GM19452 (cell line): ENCODE results near the gene EPHB2.

Source experiments
- ATAC-seq: cut with Tn5 transposase; IDR thresholded peaks from one replicate; pipeline ENCODE4 v1.9.1; 2021; ENCODE audit not compliant: unreplicated experiment

The EPHB2 gene

GRCh38 chr1:22852144-22852655, 141.6 kb downstream of the EPHB2 start:
- no peak for ATAC-seq

GRCh38 chr1:22853651-22854185, 143.1 kb downstream of the EPHB2 start:
- ATAC-seq = no peak

DNA sequence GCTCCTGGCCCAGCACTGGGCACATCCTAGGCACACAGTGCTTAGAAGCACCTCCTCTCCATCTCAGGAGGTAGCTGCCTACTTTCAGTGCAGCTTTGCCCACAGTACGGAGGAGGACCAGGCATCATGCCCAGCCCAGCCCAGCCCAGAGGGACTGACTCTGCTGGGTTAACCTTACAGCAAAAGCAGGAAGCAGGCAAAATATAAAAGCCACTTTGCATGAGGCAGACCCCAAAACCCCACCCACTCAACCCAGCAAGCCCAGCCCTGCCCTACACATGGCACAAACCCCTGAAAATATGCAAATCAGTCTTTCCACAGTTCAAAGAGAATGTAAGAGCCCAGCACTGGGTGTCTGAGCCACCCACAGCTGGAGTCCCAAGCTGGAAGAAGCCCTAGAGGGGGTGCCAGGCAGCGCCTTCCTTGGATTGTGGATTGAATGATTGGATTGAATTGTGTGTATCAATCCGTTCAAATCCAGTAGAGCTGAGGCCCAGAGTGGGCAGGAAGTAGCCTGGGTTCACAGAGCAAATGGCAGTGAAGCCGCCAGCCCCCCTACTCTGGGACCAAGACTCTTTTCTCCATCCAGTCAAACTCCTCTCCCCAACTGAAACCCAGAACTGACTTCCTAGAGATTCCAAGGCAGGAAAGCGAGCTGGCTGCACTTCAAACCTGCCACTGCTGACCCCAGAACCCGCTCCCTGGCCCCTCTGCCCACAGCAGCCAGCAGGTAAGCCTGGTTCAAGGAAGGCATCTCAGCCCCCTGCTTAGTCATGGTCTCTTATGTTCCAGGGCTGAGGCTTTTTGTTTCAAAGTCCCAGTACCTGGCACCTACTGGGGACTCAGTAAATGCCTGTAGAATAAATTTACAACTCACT, 144.3 kb downstream of the EPHB2 start:
- ATAC-seq = peak; percentile 48

GRCh38 chr1:22855668-22856606, 145.3 kb downstream of the EPHB2 start:
- no peak for ATAC-seq

DNA sequence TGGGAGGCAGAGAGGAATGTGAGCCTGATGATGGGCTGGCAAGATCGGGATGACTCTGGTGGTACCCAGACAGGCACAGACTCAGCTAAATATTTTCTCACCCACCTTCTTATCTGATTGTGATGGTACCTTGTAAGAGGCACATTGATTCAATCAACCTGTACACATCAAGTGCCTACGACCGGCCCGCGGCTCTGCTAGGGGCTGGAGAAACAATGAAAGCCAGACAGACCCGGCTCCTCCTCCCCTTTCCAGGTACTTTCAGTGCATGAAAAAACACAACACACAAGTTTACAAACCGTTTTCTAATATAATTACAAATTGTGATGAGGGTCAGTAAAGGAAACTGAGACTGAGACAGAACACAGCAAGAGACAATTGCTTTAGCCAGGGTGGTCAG, 147.0 kb downstream of the EPHB2 start:
- ATAC-seq = no peak

- no peak for ATAC-seq
Measured at GRCh38 chr1:22860414-22860800, 149.8 kb downstream of the EPHB2 start.

- ATAC-seq = no peak
Measured at GRCh38 chr1:22860883-22861385, 150.3 kb downstream of the EPHB2 start.

DNA sequence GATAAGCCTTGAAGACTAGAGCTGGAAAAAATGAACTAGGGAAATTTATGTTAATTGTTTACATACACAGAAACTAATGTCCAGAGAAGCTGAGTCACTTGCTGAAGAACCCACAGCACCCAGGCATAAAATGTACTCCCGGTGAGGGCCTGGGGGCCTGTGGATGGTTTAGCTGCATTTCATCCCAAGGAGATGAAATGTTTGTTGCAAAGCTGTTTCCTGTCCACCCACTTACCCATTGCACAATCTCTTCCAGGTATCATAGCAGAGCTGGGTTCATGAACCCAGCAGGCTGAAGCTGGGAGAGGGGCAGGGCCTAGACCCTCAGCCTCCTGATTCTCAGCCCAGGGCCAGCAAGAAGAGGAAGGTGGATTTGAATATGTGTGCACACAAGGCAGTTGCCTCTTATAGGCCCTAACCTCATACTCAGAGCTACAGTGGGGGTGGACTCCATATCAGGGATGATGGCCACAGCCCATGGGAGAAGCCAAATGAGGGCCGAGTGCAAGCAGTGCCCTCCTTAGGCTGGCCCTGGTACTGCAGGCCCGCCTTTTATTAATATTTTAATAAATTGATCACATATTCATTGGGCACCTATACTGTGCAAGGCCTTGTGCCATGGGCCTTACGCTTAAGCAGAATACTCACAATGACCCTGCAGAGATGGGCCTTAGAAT, 151.3 kb downstream of the EPHB2 start:
- no peak for ATAC-seq

DNA sequence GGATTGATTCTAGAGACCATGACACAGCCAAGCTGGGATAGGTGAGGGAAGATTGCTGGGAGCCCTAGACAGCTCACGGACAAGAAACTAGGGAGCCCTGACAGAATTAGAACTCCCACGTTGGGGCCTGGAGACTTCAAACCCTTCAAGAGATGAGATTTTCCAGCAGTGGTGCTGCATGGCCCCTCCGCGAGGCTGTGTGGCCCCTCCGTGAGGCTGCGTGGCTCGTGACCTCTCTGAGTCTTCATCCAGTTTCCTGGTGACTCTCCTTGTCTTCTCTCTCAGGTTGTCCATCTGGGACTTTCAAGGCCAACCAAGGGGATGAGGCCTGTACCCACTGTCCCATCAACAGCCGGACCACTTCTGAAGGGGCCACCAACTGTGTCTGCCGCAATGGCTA, 152.1 kb downstream of the EPHB2 start:
- no peak for ATAC-seq

DNA sequence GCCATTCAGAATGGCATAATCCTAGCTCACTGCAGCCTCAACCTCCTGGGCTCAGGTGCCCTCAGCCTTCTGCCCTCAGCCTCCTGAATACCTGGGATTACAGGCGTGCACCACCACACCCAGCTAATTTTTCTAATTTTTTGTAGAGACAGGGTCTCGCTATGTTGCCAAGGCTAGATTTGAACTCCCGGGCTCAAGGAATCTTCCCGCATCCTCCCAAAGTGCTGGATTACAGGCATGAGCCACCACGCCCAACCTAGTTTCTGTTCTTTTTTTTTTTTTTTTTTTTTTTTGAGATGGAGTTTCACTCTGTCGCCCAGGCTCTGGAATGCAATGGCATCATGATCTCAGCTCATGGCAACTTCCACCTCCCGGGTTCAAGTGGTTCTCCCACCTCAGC, 153.1 kb downstream of the EPHB2 start:
- no peak for ATAC-seq

DNA sequence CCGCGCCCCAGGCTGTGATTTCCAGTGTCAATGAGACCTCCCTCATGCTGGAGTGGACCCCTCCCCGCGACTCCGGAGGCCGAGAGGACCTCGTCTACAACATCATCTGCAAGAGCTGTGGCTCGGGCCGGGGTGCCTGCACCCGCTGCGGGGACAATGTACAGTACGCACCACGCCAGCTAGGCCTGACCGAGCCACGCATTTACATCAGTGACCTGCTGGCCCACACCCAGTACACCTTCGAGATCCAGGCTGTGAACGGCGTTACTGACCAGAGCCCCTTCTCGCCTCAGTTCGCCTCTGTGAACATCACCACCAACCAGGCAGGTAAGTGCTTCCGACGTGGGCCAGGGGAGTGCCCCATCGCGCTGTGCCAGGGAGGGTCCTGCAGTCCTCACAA, 154.2 kb downstream of the EPHB2 start:
- no peak for ATAC-seq

DNA sequence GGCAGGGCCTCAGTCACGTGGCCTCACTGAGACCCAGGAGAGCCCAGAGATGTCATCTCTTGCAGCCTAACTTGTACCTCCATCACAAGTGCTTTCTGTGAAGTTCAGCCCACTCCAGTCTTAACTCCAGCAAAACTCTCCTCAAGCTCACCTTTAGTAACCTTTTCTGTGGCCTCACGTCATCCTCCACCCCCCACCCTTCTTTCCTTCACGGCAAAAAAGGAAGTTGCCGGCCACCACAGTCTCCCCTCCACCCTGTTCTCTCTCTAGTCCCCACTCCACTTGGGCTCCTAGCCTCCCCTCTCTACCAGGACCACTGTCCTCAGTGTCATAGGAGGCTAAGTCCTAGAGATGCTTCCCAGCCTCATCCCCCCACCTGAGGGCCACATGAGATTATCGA, 155.1 kb downstream of the EPHB2 start:
- ATAC-seq = no peak

DNA sequence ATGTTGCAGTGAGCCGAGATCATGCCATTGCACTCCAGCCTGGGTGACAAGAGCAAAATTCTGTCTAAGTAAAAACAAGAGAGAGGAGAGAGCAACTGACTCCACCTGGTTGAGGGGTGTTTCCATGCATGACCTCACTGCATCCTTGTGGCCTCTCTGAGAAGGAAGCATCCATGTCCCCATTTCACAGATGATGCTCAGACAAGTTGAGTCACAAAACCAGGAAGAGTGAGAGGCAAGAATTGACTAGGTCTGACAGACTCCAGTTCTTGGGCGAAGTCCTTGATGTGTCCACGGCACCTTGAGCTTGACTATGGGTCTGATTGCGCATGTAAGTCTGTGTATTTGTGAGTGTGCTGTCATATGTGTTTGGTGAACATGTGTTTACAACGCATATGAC, 156.2 kb downstream of the EPHB2 start:
- ATAC-seq = no peak

DNA sequence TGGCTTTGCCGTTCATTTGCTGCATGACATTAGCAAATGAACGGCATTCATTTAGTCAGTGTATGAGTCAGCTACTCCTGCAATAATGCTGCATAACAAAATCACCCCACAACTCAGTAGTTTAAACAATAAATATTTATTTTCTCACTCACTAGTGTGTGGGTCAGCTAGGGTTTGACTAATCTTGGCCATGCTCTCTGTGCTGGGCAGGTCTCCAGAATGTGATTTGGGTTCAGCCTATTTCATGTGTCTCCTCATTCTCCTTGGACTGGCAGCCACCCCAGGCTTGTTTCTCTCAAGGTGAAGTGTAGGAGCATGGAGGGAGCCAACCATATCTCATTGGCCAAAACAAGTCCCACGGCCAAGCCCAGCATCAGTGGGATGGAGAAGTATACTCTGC, 157.7 kb downstream of the EPHB2 start:
- ATAC-seq = no peak

DNA sequence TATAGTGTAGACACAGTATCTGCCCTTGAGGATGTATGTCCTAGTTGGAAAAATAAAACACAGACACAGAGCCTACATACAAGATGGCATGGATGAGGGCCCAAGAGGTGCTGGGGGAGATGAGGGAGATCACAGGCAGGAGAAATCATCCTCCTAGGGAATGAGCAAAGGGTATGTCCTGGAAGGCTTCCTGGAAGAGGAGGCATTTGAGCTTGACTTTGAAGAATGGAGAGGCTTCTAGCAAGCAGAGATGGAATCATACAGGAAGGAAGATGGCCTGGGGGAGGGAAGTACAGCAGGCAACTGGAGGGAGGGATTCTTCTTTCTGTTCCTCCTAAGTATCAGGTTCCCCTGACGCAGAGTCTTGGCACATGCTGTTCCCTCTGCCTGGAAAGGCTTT, 158.7 kb downstream of the EPHB2 start:
- no peak for ATAC-seq

GRCh38 chr1:22870201-22870871, 159.7 kb downstream of the EPHB2 start:
- ATAC-seq = no peak

DNA sequence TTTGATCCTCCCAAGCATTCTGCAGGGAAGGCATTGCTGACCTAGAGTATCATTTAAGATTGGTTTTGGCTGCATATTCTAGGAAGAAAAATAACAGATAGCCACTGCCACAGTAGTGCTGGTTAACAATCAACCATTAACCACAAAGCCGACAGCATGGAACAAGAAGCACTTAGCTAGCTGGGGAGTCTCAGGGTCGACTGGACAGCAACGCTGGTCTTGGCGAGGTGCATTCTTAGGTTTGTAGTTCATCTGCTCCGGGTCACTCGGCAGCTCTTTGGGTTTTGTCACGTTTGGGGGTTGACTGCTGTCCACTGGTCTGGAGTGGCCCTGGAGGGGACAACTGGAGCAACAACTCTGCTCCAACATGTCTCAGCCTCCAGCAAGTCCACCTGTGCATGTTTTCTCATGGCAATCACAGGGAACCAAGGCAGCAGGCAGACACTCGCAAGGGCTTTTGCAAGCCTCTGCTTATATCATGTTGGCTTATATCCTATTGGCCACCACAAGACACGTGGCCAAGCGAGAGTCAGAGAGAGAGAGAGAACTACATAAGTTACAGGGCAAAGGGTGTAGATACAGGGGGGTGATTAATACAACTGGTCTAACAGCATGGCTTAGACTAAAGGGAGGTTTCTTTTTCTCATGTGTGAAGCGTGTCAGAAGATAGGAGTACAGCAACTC, 162.5 kb downstream of the EPHB2 start:
- no peak for ATAC-seq

GRCh38 chr1:22874785-22875184, 164.1 kb downstream of the EPHB2 start:
- no peak for ATAC-seq

DNA sequence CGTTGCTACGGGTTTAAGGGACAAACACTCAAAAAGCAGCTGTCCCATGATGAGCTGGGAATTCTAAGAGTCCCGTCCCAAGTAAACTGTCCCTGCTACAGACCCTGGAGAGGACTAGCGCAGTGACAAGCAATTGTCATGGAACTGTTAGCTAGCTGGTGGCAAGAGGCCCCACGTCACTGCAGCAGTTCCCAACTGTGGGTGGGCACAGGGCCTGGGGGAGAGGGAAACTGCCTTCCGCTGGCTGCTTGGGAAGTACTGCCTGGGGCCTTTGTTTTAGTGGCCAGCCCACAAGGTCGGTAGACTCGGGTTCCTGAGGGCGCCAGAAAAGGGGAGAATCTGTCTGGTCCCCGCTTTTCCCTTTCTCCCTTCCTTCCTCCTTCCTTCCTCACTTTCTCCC, 164.6 kb downstream of the EPHB2 start:
- ATAC-seq = no peak

- ATAC-seq = no peak
Measured at GRCh38 chr1:22875841-22876240, 165.2 kb downstream of the EPHB2 start.
